ENCODE measurements around the gene SLC35E2B.
"Not testable (repeated sequence)": the region's sequence is repeated elsewhere in the genome, so short reads cannot be mapped to it uniquely, and the experiment has no call there.

The SLC35E2B gene

DNA sequence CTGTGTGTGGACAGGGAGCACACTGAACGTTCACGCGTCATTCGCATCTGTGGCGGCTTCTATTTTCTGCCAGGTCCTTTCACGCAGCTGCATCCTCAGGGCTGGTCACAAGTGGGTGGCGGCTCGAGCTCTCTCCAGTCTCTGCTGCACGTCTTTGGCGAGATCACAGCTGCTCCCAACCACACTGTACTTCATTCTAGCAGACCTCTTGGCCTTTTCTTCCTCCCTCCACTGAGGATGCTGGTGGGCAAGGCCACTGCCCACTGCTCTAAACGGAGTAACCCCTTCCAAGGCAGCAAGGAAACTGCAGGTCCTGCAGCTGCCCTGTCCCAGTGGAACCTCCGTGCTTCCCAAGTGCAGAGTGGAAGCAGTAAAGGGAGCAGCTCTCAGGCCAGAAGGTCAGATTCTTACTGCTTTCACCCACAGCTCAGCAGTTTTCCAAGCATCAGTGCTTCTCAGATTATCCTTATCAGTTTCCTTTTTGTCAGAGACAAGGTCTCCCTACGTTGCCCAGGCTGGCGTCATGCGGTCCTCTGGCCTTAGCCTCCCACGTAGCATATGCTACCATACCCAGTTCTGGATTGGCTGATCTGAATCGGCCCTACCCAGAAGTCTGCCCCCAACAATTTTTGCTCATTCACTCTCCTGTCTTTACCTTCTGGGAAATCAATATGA, 44.9 kb downstream of the SLC35E2B start:
- in situ Hi-C loops (cut with MboI; ENCODE audit: low sequenced_read_pairs), result not testable (repeated sequence)

GRCh38 chr1:1646326-1646725, 46.3 kb downstream of the SLC35E2B start:
- in situ Hi-C loops (cut with MboI; ENCODE audit: low sequenced_read_pairs), result not testable (repeated sequence)

GRCh38 chr1:1640711-1641461, 51.7 kb downstream of the SLC35E2B start:
- in situ Hi-C loops (cut with MboI; ENCODE audit: low sequenced_read_pairs), result not testable (repeated sequence)

- in situ Hi-C loops (cut with MboI; ENCODE audit: low sequenced_read_pairs), result not testable (repeated sequence)
Observed at GRCh38 chr1:1640081-1640480, 52.5 kb downstream of the SLC35E2B start.

GRCh38 chr1:1639368-1639767, 53.2 kb downstream of the SLC35E2B start:
- in situ Hi-C loops (cut with MboI; ENCODE audit: low sequenced_read_pairs), result not testable (repeated sequence)

GRCh38 chr1:1638528-1638927, 54.1 kb downstream of the SLC35E2B start:
- in situ Hi-C loops (cut with MboI; ENCODE audit: low sequenced_read_pairs), result not testable (repeated sequence)

- in situ Hi-C loops (cut with MboI; ENCODE audit: low sequenced_read_pairs), result not testable (repeated sequence)
Observed at GRCh38 chr1:1637479-1637875, 55.1 kb downstream of the SLC35E2B start.

DNA sequence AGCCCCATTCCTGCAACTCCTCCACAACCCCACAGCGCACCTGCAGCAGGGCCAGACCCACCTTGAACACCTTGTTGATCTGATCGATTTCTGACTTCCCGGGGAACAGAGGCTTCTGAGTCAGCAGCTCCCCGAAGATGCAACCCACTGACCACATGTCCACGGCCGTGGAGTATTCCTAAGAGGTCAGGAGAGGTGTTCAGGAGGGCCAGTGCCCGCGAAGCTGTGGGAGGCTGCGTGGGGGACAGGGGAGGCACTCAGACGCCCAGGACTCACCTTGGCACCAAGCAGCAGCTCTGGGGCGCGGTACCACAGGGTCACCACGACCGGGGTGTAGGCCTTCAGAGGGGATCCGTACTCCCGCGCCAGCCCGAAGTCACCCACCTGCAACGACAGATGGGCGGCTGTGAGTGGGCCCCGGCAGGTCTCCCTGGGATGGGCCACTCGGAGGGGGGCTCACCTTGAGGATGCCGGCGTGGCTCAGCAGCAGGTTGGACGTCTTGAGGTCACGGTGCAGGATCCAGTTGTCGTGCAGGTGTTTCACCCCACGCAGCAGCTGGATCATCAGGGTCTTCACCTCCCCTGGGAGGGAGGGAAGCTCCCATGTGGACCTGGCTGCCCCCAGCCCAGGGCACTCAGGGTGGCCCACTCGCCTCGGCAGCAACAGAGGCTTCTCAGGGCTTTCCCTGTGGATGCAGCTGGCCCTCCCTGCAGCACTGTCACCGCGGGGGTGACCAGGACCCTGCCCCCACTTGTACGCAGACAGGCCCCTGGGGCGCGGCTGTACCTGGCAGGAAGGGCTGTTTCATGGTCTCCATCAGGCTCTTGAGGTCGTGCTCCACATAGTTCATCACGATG, 55.7 kb downstream of the SLC35E2B start:
- in situ Hi-C loops (cut with MboI; ENCODE audit: low sequenced_read_pairs), result not testable (repeated sequence)

GRCh38 chr1:1634613-1635012, 58.0 kb downstream of the SLC35E2B start:
- in situ Hi-C loops (cut with MboI; ENCODE audit: low sequenced_read_pairs), result not testable (repeated sequence)

- in situ Hi-C loops (cut with MboI; ENCODE audit: low sequenced_read_pairs), result not testable (repeated sequence)
Observed at GRCh38 chr1:1633409-1633808, 59.2 kb downstream of the SLC35E2B start.

DNA sequence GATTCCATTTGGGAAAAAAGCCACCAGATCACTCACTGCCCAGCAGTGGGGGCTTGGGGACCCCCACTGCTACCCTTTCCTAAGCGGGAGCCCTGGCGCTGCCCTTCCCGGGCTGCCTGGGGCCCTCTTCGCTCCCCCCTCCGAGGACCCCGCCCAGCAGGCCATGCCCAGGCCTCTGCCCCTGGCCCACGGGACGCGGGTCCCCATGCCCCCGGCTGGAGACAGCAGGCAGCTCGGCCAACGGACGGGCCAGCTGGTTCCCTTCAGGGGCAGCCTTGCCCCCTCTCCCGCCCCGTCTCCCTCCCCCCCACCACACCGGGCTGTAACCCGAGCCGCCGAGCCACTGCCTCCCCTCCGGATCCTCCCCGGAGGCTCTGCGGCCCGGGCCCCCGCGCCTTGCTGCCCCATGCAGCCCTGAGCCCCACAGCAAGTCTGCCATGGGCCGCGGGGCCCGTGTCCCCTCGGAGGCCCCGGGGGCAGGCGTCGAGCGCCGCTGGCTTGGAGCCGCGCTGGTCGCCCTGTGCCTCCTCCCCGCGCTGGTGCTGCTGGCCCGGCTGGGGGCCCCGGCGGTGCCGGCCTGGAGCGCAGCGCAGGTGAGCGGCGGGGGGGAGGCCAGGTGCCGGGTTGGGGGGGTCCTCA, 60.7 kb downstream of the SLC35E2B start, which contains the start of gene MMP23B:
Gene MMP23B, plus strand, starts transcription at position 392 of the 639 bp plus-strand sequence. Its CDS starts 46 bp downstream, at position 438.
- in situ Hi-C loops (cut with MboI; ENCODE audit: low sequenced_read_pairs), result no loop called here

DNA sequence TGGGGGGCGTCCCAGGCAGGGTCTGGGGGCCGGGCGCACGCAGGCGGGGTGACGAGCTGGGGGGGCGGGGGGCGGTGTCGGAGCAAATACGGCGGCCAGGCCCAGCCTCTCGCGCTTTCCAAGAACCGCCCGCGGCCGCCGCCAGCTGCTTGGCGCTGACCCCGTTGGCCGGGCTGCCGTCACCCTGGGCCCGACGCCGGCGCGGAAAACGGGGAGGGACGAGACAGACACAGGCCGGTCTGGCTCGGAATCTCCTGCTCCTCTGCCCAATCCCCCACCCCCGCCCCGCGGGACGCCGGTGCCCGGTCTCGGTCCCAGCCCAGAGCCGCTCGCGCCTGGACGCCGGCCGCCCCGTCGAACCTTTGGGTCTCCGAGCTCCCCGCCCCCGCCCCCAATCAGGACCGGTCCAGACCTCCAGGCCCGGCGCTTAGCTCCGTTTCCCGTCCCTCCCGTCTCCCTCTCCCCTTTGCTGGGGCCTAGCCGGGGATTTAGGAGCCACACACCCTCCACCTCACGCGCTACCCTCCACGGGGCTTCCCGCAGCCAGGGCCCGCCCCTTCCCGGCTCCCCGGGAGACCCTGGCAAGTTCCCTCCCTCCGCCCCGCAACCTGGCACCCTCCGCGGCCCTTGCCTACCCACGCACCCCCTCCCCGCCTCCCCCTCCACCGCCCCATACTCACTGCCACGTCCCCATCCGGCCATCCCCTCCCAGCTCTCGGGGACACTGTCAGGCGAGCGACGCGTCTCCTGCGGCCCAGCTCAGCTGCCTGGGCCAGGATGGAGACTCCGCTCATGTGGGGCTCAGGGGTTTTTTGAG, 61.4 kb downstream of the SLC35E2B start:
- in situ Hi-C loops (cut with MboI; ENCODE audit: low sequenced_read_pairs), result no loop called here

GRCh38 chr1:1630191-1630964, 62.2 kb downstream of the SLC35E2B start:
- in situ Hi-C loops (cut with MboI; ENCODE audit: low sequenced_read_pairs), result no loop called here

DNA sequence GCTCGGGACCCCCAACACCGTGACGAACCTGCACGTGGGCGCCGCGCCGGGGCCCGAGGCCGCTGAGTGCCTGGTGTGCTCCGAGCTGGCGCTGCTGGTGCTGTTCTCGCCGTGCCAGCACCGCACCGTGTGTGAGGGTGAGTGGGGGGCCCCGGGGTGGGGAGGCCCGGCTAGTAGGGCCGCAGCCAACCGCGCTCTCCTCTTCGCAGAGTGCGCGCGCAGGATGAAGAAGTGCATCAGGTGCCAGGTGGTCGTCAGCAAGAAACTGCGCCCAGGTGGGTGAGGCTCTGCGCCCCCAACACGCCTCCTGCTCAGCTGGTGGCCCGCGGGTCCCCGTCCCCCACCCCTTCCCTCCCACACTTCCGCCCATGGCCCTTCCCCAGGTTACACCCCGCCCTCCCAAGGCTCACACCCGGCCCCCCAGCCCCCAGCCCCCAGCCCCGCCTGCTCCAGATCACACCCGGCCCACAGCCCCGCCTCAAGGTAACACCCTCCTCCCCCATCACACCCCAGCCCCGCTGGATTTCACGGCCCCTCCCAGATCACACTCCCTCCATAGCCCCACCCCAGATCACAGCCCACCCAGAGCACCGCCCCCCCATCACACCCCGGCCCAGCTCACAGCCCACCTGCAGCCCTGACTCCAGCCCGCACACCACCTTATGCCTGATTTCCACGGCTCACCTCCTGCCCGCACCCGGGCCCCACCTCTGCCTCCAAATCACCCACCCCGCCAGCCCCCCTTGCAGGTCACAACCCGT, 63.0 kb downstream of the SLC35E2B start:
- in situ Hi-C loops (cut with MboI; ENCODE audit: low sequenced_read_pairs), result no loop called here

GRCh38 chr1:1628754-1629429, 63.7 kb downstream of the SLC35E2B start:
- in situ Hi-C loops (cut with MboI; ENCODE audit: low sequenced_read_pairs), result no loop called here

DNA sequence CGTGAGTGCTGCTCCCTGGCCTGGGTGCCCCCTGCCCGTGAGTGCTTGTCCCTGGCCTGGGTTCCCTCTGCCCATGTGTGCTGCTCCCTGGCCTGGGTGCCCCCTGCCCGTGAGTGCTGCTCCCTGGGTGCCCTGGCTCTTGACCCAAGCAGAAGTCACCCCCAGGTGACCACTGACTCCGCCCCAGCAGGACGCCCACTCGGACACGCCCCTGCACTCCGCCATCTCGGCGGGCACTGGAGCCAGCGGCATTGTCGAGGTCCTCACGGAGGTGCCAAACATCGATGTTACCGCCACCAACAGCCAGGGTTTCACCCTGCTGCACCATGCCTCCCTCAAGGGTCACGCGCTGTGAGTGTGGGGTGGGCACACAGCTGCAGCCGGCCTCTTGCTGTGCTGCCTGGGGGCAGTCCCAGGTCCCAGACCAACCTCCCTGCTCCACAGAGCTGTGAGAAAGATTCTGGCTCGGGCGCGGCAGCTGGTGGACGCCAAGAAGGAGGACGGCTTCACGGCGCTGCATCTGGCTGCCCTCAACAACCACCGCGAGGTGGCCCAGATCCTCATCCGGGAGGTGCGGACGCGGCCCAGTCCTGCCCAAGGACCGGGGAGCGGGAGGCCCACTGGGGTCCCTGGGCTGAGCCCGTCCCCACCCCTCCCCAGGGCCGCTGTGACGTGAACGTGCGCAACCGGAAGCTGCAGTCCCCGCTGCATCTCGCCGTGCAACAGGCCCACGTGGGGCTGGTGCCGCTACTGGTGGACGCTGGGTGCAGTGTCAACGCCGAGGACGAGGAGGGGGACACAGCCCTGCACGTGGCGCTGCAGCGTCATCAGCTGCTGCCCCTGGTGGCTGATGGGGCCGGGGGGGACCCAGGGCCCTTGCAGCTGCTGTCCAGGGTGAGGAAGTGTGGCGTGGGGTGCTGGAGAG, 64.5 kb downstream of the SLC35E2B start:
- in situ Hi-C loops (cut with MboI; ENCODE audit: low sequenced_read_pairs), result no loop called here

GRCh38 chr1:1627261-1627828, 65.2 kb downstream of the SLC35E2B start:
- in situ Hi-C loops (cut with MboI; ENCODE audit: low sequenced_read_pairs), result no loop called here

All from HL-60/S4 (cell line).